NB4 (cell line): ENCODE measurements around the gene MPP2.

Experiments
- DNase-seq: peaks from one replicate; pipeline ENCODE4 v3.0.0; 2010; ENCODE audit warnings: low read depth
- H3K4me3 ChIP-seq: one replicate; pipeline ENCODE4 v1.5.1; 2011; ENCODE audit warnings: mild to moderate bottlenecking, low read depth, low read length, moderate library complexity
- CTCF ChIP-seq: IDR thresholded peaks from one replicate; pipeline ENCODE4 v1.5.1; 2012; ENCODE audit warnings: low read depth, low read length
- MAX ChIP-seq: IDR thresholded peaks from 2 replicates; pipeline ENCODE4 v1.6.1; 2011; ENCODE audit warnings: low read depth, low read length
- MYC ChIP-seq: IDR thresholded peaks from 2 replicates; pipeline ENCODE4 v1.6.1; 2011; ENCODE audit warnings: low read depth, low read length
- POLR2A ChIP-seq: IDR thresholded peaks from 2 replicates; pipeline ENCODE4 v1.6.1; 2011; ENCODE audit warnings: mild to moderate bottlenecking; ENCODE audit not compliant: insufficient read length; ENCODE audit errors: extremely low read depth

The MPP2 gene

GRCh38 chr17:43877451-43878155 is 29.7 kb downstream of the MPP2 start:
- H3K4me3 ChIP-seq: no peak overlapping the region
- no peak for DNase-seq
- no peak for TF ChIP-seq MYC
- TF ChIP-seq CTCF: no peak
- no peak for TF ChIP-seq POLR2A
- no peak for TF ChIP-seq MAX

- H3K4me3 ChIP-seq: no peak overlapping the region
- no peak for DNase-seq
- TF ChIP-seq CTCF: no peak
- no peak for TF ChIP-seq POLR2A
- TF ChIP-seq MAX: no peak
- TF ChIP-seq MYC: no peak
Measured at GRCh38 chr17:43877031-43877430, 30.3 kb downstream of the MPP2 start.

GRCh38 chr17:43875476-43876147 is 31.7 kb downstream of the MPP2 start:
- DNase-seq: no peak
- no peak overlapping the region for H3K4me3 ChIP-seq
- TF ChIP-seq POLR2A (no peak), MYC (no peak), CTCF (no peak), MAX (no peak)

- no peak overlapping the region for H3K4me3 ChIP-seq
- no peak for TF ChIP-seq CTCF
- no peak for DNase-seq
Measured at GRCh38 chr17:43874293-43874692, 33.0 kb downstream of the MPP2 start.

- no peak for DNase-seq
- H3K4me3 ChIP-seq: no peak overlapping the region
- TF ChIP-seq CTCF: no peak
- no peak for TF ChIP-seq MYC
- TF ChIP-seq MAX: no peak
- no peak for TF ChIP-seq POLR2A
Measured at GRCh38 chr17:43873815-43874214, 33.5 kb downstream of the MPP2 start.

- no peak overlapping the region for H3K4me3 ChIP-seq
- no peak for DNase-seq
- TF ChIP-seq MAX: no peak
Measured at GRCh38 chr17:43873091-43873490, 34.2 kb downstream of the MPP2 start.
